Measurements from ENCODE around the gene TMEM131L.

DNA sequence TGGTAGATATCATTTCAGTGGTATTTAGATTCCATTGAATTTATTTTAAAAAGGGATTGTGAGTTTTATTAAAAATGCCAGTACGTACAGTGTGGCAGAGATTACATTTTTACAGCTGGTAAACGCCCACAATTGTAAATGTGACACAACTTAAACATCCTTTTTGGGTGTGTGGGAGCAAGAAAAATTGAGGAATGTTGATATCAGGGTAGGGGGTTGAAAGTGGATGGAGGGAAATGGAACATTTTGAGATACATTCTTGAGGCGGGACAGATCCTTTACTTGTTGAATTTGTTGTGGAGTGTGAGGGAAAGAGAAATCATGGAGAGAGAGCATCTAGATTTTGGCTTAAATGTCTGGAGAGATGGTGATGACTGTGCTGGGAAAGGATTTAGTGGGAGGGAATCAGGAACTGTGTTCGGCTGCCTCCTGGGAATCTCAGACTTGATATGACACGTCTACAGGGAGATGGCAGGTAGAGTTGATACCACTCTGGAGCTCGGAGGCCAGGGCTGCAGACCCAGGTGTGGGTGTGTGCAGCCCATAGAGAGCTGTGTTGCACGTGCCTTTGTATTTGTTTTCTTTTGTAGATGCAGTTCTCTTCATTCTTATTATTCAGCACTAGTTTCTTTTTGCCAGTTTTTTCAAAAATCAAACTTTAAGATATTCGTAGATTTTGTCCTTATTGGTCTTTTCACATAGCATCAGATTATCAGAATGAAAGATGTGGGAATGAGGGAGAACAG is 10.8 kb downstream of the TMEM131L start:
- no peak for TF ChIP-seq RAD21 (IDR thresholded peaks at IDR 0.05; ENCODE audit: low read depth)
- TF ChIP-seq EZH2 (IDR thresholded peaks at IDR 0.05) = no peak
- no peak for TF ChIP-seq CEBPB (IDR thresholded peaks at IDR 0.05; ENCODE audit: low read depth)
- TF ChIP-seq SIN3A (IDR thresholded peaks at IDR 0.05; ENCODE audit: low read depth) = no peak
- TF ChIP-seq, protein P1, sequence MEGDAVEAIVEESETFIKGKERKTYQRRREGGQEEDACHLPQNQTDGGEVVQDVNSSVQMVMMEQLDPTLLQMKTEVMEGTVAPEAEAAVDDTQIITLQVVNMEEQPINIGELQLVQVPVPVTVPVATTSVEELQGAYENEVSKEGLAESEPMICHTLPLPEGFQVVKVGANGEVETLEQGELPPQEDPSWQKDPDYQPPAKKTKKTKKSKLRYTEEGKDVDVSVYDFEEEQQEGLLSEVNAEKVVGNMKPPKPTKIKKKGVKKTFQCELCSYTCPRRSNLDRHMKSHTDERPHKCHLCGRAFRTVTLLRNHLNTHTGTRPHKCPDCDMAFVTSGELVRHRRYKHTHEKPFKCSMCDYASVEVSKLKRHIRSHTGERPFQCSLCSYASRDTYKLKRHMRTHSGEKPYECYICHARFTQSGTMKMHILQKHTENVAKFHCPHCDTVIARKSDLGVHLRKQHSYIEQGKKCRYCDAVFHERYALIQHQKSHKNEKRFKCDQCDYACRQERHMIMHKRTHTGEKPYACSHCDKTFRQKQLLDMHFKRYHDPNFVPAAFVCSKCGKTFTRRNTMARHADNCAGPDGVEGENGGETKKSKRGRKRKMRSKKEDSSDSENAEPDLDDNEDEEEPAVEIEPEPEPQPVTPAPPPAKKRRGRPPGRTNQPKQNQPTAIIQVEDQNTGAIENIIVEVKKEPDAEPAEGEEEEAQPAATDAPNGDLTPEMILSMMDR (IDR thresholded peaks at IDR 0.05 in 2 of 3, conservative IDR thresholded peaks at IDR 0.05 in 1 of 3; ENCODE audit: borderline replicate concordance in 1 of 3, insufficient read depth in 1 of 3, low read depth in 2 of 3, low read length in 2 of 3) = no peak
- no peak for TF ChIP-seq TCF7L2 (IDR thresholded peaks at IDR 0.05; ENCODE audit: borderline replicate concordance, extremely low read depth, insufficient read depth, insufficient read length)
- TF ChIP-seq MAX (IDR thresholded peaks at IDR 0.05) = no peak
- TF ChIP-seq POLR2A (IDR thresholded peaks at IDR 0.05; ENCODE audit: borderline replicate concordance, extremely low read depth, insufficient read depth, insufficient read length) = no peak
